Neutrophil (primary cell): ENCODE results near the gene IGSF1.

Experiments used
- H3K27ac ChIP-seq: fragments of 200-600 bp; sonication (generic); 2 replicates; pipeline ENCODE4 v1.5.1; 2016; ENCODE audit warnings: mild to moderate bottlenecking, moderate library complexity
- H3K27me3 ChIP-seq: fragments of 200-600 bp; sonication (generic); 2 replicates; pipeline ENCODE4 v1.6.0; 2016; ENCODE audit warnings: mild to moderate bottlenecking
- H3K36me3 ChIP-seq: fragments of 200-600 bp; sonication (generic); 2 replicates; pipeline ENCODE4 v1.5.1; 2017
- H3K4me1 ChIP-seq, 2 experiments: fragments of 200-600 bp in 1 of 2; sonication (generic) in 1 of 2; 1 replicate in 1 of 2; 2 replicates in 1 of 2; pipeline versions ENCODE4 v1.5.1 to v1.6.1; 2013 to 2016; ENCODE audit warnings: low read depth in 1 of 2, low read length in 1 of 2, mild to moderate bottlenecking in 1 of 2, moderate library complexity in 1 of 2; ENCODE audit not compliant: control insufficient read depth in 1 of 2, insufficient read depth in 1 of 2
- H3K4me3 ChIP-seq, 2 experiments: fragments of 200-600 bp in 1 of 2; sonication (generic) in 1 of 2; 1 replicate in 1 of 2; 2 replicates in 1 of 2; pipeline ENCODE4 v1.5.1; 2013 to 2016; ENCODE audit warnings: low read depth in 1 of 2, low read length in 1 of 2, mild to moderate bottlenecking in 1 of 2, moderate library complexity in 1 of 2
- H3K9me3 ChIP-seq: fragments of 200-600 bp; sonication (generic); 2 replicates; pipeline ENCODE4 v1.5.1; 2016
- CTCF ChIP-seq: fragments of 200-600 bp; sonication (generic); IDR thresholded peaks from 2 replicates; pipeline ENCODE4 v1.5.1; 2016; ENCODE audit warnings: antibody characterized with exemption

Gene IGSF1

GRCh38 chrX:131235768-131236545 lies 53.1 kb downstream of the IGSF1 start:
- Histone ChIP-seq H3K27ac (no peak overlapping the region), H3K4me1 (no peaks in the 10 kb centered on the region), H3K9me3 (no peaks in the 10 kb centered on the region), H3K36me3 (no peaks in the 10 kb centered on the region), H3K27me3 (no peaks in the 10 kb centered on the region), H3K4me3 (no peak overlapping the region)
- no peak for TF ChIP-seq CTCF

GRCh38 chrX:131227608-131228007 lies 61.5 kb downstream of the IGSF1 start:
- Histone ChIP-seq H3K4me3 (no peak overlapping the region), H3K9me3 (no peaks in the 10 kb centered on the region), H3K36me3 (no peaks in the 10 kb centered on the region), H3K4me1 (no peaks in the 10 kb centered on the region), H3K27ac (no peak overlapping the region), H3K27me3 (no peaks in the 10 kb centered on the region)
- TF ChIP-seq CTCF = no peak

DNA sequence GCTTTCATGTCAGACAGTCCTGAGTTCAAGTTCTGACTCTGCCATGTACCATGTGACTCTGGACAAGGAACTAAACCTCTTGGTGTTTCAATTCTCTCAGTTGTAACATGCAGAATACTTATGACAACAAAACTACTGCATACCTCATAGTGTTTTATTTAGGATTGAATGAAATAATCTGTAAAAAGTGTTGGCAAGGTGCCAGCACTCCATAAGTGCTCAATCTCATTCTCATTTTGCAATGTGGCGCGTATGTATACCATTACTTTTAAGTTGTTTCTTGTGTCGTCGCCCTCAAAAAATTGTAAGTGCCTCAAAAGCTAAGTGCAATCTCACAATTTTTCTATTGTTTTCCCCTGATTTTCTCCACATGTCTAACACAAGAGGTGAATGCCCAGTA lies 62.5 kb downstream of the IGSF1 start:
- H3K27me3 ChIP-seq = no peaks in the 10 kb centered on the region
- TF ChIP-seq CTCF = no peak
- H3K4me1 ChIP-seq = no peaks in the 10 kb centered on the region
- no peaks in the 10 kb centered on the region for H3K9me3 ChIP-seq
- no peak overlapping the region for H3K27ac ChIP-seq
- no peaks in the 10 kb centered on the region for H3K36me3 ChIP-seq
- no peak overlapping the region for H3K4me3 ChIP-seq

DNA sequence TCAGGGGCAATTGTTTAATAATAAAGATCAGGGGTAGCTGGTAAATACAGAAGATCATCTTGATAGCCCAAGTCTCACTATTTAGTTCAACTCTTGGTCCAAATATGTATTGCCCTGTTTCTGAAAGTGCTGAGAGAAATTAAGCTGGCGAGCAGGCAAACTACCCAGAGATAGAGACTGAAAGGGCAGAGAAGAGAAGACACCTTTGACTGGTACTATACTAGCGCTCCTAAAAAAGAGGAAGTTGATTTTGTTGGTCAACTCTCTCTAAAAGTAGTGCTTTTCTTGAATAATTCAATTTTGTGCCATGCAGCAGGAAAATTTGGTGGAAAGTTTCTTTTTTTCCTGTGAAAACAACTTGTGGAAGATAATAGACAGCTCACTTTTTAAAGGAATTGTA lies 64.0 kb downstream of the IGSF1 start:
- H3K4me3 ChIP-seq = no peak overlapping the region
- H3K27ac ChIP-seq = no peak overlapping the region
- no peaks in the 10 kb centered on the region for H3K4me1 ChIP-seq
- H3K9me3 ChIP-seq = no peaks in the 10 kb centered on the region
- H3K36me3 ChIP-seq = no peaks in the 10 kb centered on the region
- TF ChIP-seq CTCF = no peak
- no peaks in the 10 kb centered on the region for H3K27me3 ChIP-seq
